Neural cell (in vitro differentiated cells): Measurements from ENCODE around the gene RCC1. TPM values are rescaled to one million over a fixed set of nuclear protein-coding genes. Genes with fewer than 3 reads are reported as not detected.

Experiments used
- H2AFZ ChIP-seq: fragments of 200-600, 300-800 bp; sonication (generic), shearing (Covaris generic); 2 replicates; pipeline ENCODE4 v1.6.0; 2014; ENCODE audit warnings: low read depth, mild to moderate bottlenecking, antibody characterized with exemption, low read length, moderate library complexity
- H3F3A ChIP-seq: fragments of 200-600 bp; shearing (Covaris generic); 2 replicates; pipeline ENCODE4 v1.6.1; 2016; ENCODE audit warnings: mild to moderate bottlenecking, moderate library complexity, mixed read lengths, antibody characterized with exemption, low read length; ENCODE audit not compliant: insufficient read depth, poor library complexity, severe bottlenecking
- H3K27ac ChIP-seq: fragments of 200-600, 300-800 bp; sonication (generic), shearing (Covaris generic); 2 replicates; pipeline ENCODE4 v1.5.1; 2014; ENCODE audit warnings: mild to moderate bottlenecking, low read length, moderate library complexity
- H3K27me3 ChIP-seq: fragments of 300-800, 200-600 bp; sonication (generic), shearing (Covaris generic); 2 replicates; pipeline ENCODE4 v1.6.0; 2014; ENCODE audit warnings: mild to moderate bottlenecking, low read depth, low read length, moderate library complexity; ENCODE audit not compliant: insufficient read depth
- H3K36me3 ChIP-seq: fragments of 300-800, 200-600 bp; sonication (generic), shearing (Covaris generic); 2 replicates; pipeline ENCODE4 v1.5.1; 2014; ENCODE audit warnings: mild to moderate bottlenecking, antibody characterized with exemption, low read length, moderate library complexity; ENCODE audit not compliant: insufficient read depth
- H3K4me2 ChIP-seq: fragments of 300-800, 200-600 bp; sonication (generic), shearing (Covaris generic); 2 replicates; pipeline ENCODE4 v1.6.0; 2014; ENCODE audit warnings: mild to moderate bottlenecking, low read length
- H3K4me3 ChIP-seq: fragments of 300-800, 200-600 bp; sonication (generic), shearing (Covaris generic); 2 replicates; pipeline ENCODE4 v1.5.1; 2014; ENCODE audit warnings: mild to moderate bottlenecking, low read length, moderate library complexity
- H3K79me2 ChIP-seq: fragments of 200-600 bp; shearing (Covaris generic); replicated peaks from 2 replicates; pipeline ENCODE4 v1.6.0; 2014; ENCODE audit warnings: mild to moderate bottlenecking, low read length, moderate library complexity; ENCODE audit not compliant: insufficient read depth
- H3K9ac ChIP-seq: fragments of 300-800, 200-600 bp; sonication (generic), shearing (Covaris generic); 2 replicates; pipeline ENCODE4 v1.6.1; 2016; ENCODE audit warnings: mild to moderate bottlenecking, low read length, mixed read lengths
- H3K9me2 ChIP-seq: fragments of 200-600 bp; shearing (Covaris generic); 2 replicates; pipeline ENCODE4 v1.6.1; 2016; ENCODE audit warnings: mild to moderate bottlenecking, low read length, mixed read lengths; ENCODE audit not compliant: insufficient read depth
- H3K9me3 ChIP-seq: fragments of 200-600, 300-800 bp; sonication (generic), shearing (Covaris generic); 2 replicates; pipeline ENCODE4 v1.6.1; 2016; ENCODE audit warnings: mild to moderate bottlenecking, mixed run types, low read length, moderate library complexity, mixed read lengths
- H4K20me1 ChIP-seq: fragments of 200-600 bp; shearing (Covaris generic); 2 replicates; pipeline ENCODE4 v1.6.1; 2016; ENCODE audit warnings: mild to moderate bottlenecking, mixed run types; ENCODE audit not compliant: insufficient read depth
- EP300 ChIP-seq: fragments of 450-650 bp; conservative IDR thresholded peaks from 2 replicates; pipeline ENCODE4 v1.6.1; 2014; ENCODE audit warnings: antibody characterized with exemption, mild to moderate bottlenecking, moderate library complexity; ENCODE audit not compliant: poor library complexity, severe bottlenecking
- EZH2 ChIP-seq: fragments of 200-600, 300-800 bp; shearing (Covaris generic), sonication (generic); IDR thresholded peaks from 2 replicates; pipeline ENCODE4 v1.6.1; 2014; ENCODE audit warnings: antibody characterized with exemption, low read length, borderline replicate concordance, mild to moderate bottlenecking; ENCODE audit not compliant: insufficient read depth, poor library complexity, severe bottlenecking
- MXI1 ChIP-seq: fragments of 450-650 bp; conservative IDR thresholded peaks from 2 replicates; pipeline ENCODE4 v1.6.1; 2014; ENCODE audit warnings: antibody characterized with exemption, mild to moderate bottlenecking; ENCODE audit not compliant: poor library complexity, severe bottlenecking
- POLR2AphosphoS5 ChIP-seq: IDR thresholded peaks from 2 replicates; pipeline ENCODE4 v1.6.1; 2012
- RAD21 ChIP-seq: fragments of 450-650 bp; conservative IDR thresholded peaks from 2 replicates; pipeline ENCODE4 v1.6.1; 2014; ENCODE audit warnings: antibody characterized with exemption, mild to moderate bottlenecking, moderate library complexity
- SMC3 ChIP-seq: fragments of 450-650 bp; conservative IDR thresholded peaks from 2 replicates; pipeline ENCODE4 v1.6.1; 2014; ENCODE audit warnings: antibody characterized with exemption, mild to moderate bottlenecking, moderate library complexity; ENCODE audit not compliant: poor library complexity
- TAF1 ChIP-seq: IDR thresholded peaks from 2 replicates; pipeline ENCODE4 v1.6.1; 2012; ENCODE audit warnings: low read depth
- polyA plus RNA-seq: library from polyadenylated mRNA; depleted of rRNA; stranded (reverse); fragments of >200 nt; gene quantifications from 2 replicates; pipeline ENCODE4 v1.2.3, GENCODE V29; 2014
- TF ChIP-seq, protein P1 (sequence below): fragments of 450-650 bp; IDR thresholded peaks from 2 replicates; pipeline ENCODE4 v1.5.1; 2014; ENCODE audit warnings: antibody characterized with exemption, mild to moderate bottlenecking, moderate library complexity; ENCODE audit not compliant: poor library complexity, severe bottlenecking
- TF ChIP-seq, protein P2 (sequence below): IDR thresholded peaks from 2 replicates; pipeline ENCODE4 v1.6.1; 2012; ENCODE audit warnings: borderline replicate concordance

Gene RCC1
- polyA plus RNA-seq, 1 donor from 2014 or later = 13.1 TPM

DNA sequence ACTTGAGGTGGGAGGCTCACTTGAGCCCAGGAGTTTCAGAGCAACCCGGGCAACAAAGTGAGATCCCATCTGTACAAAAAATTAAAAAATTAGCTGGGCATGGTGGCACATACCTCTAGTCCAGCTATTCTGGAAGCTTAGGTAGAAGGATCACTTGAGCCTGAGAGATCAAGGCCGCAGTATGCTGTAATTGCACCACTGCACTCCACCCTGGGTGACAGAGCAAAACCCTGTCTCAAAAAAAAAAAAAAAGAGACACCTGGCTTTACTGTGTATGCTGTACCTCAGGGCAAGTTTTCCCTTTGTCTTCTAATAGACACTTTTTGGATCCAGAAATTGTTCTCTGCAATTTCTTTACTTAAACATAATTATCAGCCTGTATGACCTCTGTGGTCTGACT, 23.1 kb upstream of the RCC1 start:
- no peaks in the 10 kb centered on the region for H3F3A ChIP-seq
- H3K9me2 ChIP-seq = no peaks in the 10 kb centered on the region
- no peaks in the 10 kb centered on the region for H3K79me2 ChIP-seq
- no peaks in the 10 kb centered on the region for H3K27me3 ChIP-seq
- H3K9ac ChIP-seq = no peak overlapping the region
- no peaks in the 10 kb centered on the region for H4K20me1 ChIP-seq
- no peak overlapping the region for H2AFZ ChIP-seq
- TF ChIP-seq EZH2 = no peak
- TF ChIP-seq TAF1 = no peak
- no peak for TF ChIP-seq EP300
- TF ChIP-seq, protein P1, sequence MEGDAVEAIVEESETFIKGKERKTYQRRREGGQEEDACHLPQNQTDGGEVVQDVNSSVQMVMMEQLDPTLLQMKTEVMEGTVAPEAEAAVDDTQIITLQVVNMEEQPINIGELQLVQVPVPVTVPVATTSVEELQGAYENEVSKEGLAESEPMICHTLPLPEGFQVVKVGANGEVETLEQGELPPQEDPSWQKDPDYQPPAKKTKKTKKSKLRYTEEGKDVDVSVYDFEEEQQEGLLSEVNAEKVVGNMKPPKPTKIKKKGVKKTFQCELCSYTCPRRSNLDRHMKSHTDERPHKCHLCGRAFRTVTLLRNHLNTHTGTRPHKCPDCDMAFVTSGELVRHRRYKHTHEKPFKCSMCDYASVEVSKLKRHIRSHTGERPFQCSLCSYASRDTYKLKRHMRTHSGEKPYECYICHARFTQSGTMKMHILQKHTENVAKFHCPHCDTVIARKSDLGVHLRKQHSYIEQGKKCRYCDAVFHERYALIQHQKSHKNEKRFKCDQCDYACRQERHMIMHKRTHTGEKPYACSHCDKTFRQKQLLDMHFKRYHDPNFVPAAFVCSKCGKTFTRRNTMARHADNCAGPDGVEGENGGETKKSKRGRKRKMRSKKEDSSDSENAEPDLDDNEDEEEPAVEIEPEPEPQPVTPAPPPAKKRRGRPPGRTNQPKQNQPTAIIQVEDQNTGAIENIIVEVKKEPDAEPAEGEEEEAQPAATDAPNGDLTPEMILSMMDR = no peak
- TF ChIP-seq, protein P2, sequence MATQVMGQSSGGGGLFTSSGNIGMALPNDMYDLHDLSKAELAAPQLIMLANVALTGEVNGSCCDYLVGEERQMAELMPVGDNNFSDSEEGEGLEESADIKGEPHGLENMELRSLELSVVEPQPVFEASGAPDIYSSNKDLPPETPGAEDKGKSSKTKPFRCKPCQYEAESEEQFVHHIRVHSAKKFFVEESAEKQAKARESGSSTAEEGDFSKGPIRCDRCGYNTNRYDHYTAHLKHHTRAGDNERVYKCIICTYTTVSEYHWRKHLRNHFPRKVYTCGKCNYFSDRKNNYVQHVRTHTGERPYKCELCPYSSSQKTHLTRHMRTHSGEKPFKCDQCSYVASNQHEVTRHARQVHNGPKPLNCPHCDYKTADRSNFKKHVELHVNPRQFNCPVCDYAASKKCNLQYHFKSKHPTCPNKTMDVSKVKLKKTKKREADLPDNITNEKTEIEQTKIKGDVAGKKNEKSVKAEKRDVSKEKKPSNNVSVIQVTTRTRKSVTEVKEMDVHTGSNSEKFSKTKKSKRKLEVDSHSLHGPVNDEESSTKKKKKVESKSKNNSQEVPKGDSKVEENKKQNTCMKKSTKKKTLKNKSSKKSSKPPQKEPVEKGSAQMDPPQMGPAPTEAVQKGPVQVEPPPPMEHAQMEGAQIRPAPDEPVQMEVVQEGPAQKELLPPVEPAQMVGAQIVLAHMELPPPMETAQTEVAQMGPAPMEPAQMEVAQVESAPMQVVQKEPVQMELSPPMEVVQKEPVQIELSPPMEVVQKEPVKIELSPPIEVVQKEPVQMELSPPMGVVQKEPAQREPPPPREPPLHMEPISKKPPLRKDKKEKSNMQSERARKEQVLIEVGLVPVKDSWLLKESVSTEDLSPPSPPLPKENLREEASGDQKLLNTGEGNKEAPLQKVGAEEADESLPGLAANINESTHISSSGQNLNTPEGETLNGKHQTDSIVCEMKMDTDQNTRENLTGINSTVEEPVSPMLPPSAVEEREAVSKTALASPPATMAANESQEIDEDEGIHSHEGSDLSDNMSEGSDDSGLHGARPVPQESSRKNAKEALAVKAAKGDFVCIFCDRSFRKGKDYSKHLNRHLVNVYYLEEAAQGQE = no peak
- no peak for TF ChIP-seq POLR2AphosphoS5
- TF ChIP-seq MXI1 = no peak
- no peak for TF ChIP-seq RAD21
- H3K36me3 ChIP-seq = peaks cover 9% of the 10 kb centered on the region
- H3K4me2 ChIP-seq = no peak overlapping the region
- no peak overlapping the region for H3K27ac ChIP-seq
- H3K4me3 ChIP-seq = no peak overlapping the region
- H3K9me3 ChIP-seq = no peaks in the 10 kb centered on the region

DNA sequence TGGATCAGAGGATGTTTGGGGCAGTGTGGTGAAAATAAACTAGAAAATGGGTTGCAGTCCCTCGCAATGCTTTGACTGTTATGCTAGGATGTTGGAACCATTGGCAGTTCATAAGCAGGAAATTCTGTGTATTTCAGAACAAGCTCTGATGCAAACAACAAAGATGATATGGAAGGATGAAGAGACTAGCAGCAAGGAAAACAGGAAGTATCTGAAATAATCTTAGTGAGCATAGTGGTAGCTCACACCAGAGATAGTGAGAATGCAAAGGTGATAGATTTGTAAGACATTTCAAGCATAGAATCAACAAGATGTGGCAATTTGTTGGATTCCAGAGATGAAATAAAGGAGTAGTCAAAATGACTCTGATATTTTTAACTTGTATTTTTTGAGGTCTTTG, 11.1 kb upstream of the RCC1 start:
- no peak overlapping the region for H3K27ac ChIP-seq
- H3K9ac ChIP-seq = no peak overlapping the region
- H3K9me3 ChIP-seq = no peaks in the 10 kb centered on the region
- H2AFZ ChIP-seq = no peak overlapping the region
- H3F3A ChIP-seq = no peaks in the 10 kb centered on the region
- H3K4me2 ChIP-seq = no peak overlapping the region
- no peaks in the 10 kb centered on the region for H3K36me3 ChIP-seq
- H3K9me2 ChIP-seq = no peaks in the 10 kb centered on the region
- TF ChIP-seq MXI1 (no peak), SMC3 (no peak), RAD21 (no peak), TAF1 (no peak), POLR2AphosphoS5 (no peak), EZH2 (no peak), EP300 (no peak)
- TF ChIP-seq, protein P2 = no peak
- TF ChIP-seq, protein P1 = no peak
- H4K20me1 ChIP-seq = no peaks in the 10 kb centered on the region
- no peak overlapping the region for H3K4me3 ChIP-seq
- H3K27me3 ChIP-seq = no peaks in the 10 kb centered on the region
- no peaks in the 10 kb centered on the region for H3K79me2 ChIP-seq
